GOT3 (cell line): ENCODE data around the gene PLD1.
"Not testable (repeated sequence)": the region's sequence is repeated elsewhere in the genome, so short reads cannot be mapped to it uniquely, and the experiment has no call there.

Source experiments
- DNase-seq: peaks from one replicate; lab custom pipeline; 2025; ENCODE audit warnings: mixed read lengths; lab: John Stamatoyannopoulos, UW

PLD1 gene

GRCh38 chr3:171615686-171616085, 194.6 kb downstream of the PLD1 start:
- DNase-seq = no peak

DNA sequence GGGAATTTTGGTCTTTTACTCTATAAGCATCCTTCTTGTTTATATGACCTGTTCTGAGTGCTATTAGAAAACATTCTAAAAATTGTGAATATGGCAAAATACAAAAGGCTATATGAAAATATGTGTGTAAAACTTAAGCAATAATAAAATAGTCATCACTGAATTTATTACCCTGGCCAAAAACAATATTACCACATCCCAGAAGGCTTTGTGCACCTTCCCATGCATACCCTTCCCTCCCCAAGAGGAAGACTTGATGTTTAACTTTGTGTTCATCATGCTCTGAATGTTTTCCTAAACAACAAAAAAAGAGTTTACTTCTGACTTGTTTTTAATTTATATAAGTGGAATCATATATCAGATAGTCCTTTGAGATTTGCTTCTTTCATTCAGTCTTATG, 195.0 kb downstream of the PLD1 start:
- DNase-seq = no peak

GRCh38 chr3:171614318-171614921, 195.9 kb downstream of the PLD1 start:
- no peak for DNase-seq

GRCh38 chr3:171607452-171607851, 202.8 kb downstream of the PLD1 start:
- no peak for DNase-seq

DNA sequence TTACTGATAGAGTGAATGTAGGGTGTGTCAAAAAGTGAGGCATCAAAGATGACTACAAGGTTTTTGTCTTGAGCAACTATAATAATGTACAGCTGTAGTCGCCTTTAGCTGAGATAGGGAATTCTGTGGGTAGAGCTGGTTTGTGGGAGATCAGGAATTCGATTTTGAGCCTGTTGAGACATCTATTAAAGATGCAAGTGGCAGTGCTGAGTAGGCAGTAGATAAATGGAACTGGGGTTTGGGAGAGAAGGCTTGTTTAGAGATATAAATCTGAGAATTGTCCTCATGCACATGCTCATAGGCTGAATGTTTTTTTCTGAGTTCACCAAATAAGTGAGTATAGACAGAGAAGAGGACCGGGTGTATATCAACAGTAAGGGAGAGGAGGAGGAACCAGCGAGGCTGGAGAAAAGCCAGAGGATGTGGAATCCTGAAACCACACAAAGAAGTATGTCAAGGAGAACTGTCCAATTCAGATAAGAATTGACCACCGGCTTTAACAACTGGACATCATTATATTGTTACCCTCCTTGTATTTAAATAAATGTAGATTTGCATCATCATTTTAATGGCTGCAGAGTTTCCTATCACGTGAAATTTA, 204.0 kb downstream of the PLD1 start:
- no peak for DNase-seq

- no peak for DNase-seq
Measured at GRCh38 chr3:171604370-171604769, 205.9 kb downstream of the PLD1 start.

- DNase-seq = no peak
Measured at GRCh38 chr3:171602072-171602471, 208.2 kb downstream of the PLD1 start.

DNA sequence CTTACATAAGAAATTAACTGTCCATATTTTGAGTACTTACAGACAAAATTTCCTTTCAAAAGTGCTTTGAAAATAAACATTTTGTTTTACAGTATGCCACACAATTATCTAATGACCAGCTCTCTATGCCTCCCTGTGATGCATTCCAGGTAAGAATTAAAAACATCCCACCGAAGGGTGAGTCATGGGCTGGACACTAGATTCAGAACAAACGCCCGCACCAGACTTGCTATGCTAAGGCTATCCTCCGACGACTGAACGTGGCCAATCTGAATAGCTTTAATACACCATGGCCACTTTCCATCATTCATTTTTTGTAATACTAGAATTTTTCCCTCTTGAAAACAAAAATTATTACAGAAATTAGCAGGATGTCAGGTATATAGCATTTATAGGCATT, 210.3 kb downstream of the PLD1 start:
- no peak for DNase-seq

DNA sequence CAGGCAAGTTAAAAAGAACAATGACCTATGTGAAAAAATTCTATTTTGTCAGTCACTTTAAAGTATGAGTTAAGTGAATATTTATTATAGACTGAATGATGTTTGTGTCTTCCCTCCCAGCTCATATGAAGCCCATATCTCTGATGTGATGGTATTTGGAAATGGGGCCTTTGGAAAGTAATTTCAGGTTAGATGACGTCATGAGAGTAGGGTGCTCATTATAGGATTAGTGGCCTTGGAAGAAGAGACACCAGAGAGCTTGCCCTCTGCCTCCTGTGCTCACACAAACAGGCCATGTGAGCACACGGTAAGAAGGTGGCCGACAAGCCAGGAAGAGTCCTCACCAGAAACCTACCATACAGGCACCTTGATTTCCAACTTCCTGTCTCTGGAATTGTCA, 211.3 kb downstream of the PLD1 start:
- no peak for DNase-seq

- no peak for DNase-seq
Measured at GRCh38 chr3:171592786-171593185, 217.5 kb downstream of the PLD1 start.

- no peak for DNase-seq
Measured at GRCh38 chr3:171591070-171591469, 219.2 kb downstream of the PLD1 start.

- no peak for DNase-seq
Measured at GRCh38 chr3:171586274-171586673, 224.0 kb downstream of the PLD1 start.

- DNase-seq = no peak
Measured at GRCh38 chr3:171585039-171585438, 225.2 kb downstream of the PLD1 start.

- DNase-seq = no peak
Measured at GRCh38 chr3:171584100-171584499, 226.2 kb downstream of the PLD1 start.

- no peak for DNase-seq
Measured at GRCh38 chr3:171574556-171575240, 235.6 kb downstream of the PLD1 start.

GRCh38 chr3:171569571-171570132, 240.6 kb downstream of the PLD1 start:
- no peak for DNase-seq

GRCh38 chr3:171568766-171569165, 241.5 kb downstream of the PLD1 start:
- DNase-seq = no peak

DNA sequence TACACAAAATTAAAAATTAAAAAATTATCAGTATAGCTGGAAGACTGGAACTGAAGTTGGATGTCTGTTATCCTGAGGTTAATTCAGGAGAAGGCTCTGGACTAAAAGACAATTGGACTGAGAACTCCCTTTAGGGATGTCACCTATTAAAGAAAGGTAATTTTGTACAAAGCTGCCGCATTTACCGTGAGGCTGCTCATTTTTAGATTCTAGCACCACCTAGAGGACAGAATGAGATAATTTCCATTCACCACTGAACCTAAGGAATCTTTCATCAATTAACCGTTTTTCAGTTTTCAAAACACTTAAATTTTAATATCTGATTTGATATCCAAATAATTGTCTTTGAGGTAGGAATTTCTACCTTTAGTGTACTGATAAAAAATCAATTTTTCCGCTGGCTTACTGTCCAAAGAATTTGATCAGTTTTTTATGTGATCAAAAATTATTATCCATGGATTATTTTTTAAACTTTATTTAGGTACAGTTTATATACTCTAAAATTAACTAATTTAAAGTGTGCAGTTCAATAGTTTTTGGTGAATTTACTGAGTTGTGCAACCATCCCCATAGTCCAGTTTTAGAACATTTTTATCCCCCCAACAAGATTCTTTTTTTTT, 243.4 kb downstream of the PLD1 start:
- no peak for DNase-seq

DNA sequence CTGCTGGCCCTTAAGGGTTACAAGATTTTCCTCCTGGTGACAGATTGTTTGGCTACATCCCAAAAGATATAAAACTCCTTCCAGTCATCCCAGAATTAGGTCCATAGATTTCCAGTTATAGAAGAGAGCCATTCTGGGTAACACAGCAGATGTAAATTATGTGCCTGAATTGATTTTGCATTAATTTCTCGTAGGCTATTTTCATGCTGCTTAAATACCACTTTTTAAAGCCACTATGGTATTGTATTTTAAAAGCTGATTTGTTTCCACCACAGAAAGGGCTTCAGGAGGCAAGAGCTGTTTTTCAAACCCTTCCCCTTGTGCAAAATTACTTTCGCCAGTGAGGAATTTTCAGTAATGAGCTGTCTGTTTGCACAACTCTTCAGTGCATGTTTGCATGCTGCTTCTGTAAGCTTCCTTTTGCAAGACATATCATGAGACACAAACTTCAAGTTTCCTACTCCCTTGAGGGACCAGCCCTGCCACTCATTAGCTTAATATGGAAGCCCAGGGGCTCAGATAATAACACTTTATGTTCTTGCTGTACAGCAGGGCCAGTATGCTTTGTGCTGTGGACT, 244.7 kb downstream of the PLD1 start:
- DNase-seq = no peak

DNA sequence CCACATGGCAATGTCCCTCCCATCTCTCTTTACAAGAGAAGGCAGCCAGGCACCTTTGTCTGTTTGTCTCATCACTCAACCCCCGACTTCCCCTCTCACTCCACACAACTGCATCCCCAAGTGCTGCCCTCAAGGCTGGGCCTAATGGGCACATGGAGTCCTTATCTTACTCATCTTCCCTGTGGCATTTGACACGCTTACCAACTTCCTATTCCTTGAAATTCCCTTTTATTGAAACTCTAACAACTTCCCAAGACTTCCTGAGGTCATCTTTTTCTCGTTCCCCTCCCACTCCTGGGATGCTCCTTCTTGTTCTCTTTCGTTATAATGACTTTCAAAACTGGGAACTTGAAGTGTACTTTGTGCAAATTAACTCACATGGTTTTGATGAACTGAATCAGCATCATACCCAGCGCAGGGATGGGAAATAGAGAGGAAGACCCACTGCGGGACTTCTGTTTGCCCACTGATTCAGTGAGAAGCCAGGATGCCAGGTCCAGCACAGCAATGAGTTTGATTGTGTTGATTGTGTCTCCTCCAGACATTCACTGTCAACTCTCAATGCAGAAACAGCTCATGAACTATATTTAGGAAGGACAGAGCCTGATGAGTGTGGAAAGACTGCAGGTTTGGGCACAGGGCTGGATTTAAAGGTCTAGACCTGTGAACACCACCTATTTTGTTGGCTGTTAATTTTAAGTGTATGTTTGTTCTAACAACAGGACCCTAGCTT, 245.4 kb downstream of the PLD1 start:
- no peak for DNase-seq

GRCh38 chr3:171563298-171563697, 247.0 kb downstream of the PLD1 start:
- no peak for DNase-seq

DNA sequence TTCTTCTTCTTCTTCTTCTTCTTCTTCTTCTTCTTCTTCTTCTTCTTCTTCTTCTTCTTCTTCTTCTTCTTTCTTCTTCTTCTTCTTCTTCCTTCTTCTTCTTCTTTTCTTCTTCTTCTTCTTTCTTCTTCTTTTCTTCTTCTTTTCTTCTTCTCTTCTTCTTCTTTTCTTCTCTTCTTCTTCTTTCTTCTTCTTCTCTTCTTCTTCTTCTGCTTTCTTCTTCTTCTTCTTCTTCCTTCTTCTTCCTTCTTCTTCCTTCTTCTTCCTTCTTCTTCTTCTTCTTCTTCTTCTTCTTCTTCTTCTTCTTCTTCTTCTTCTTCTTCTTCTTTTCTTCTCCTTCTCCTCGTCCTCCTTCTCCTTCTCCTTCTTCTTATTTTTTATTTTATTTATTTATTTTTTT, 247.8 kb downstream of the PLD1 start:
- not testable (repeated sequence) for DNase-seq
